Smooth muscle cell of the brain vasculature (primary cell): Measurements from ENCODE around the gene CHMP4B.

Experiments used
- DNase-seq: peaks from one replicate; pipeline ENCODE4 v3.0.0-alpha.2; 2012; ENCODE audit warnings: low read depth, low spot score

Gene CHMP4B

DNA sequence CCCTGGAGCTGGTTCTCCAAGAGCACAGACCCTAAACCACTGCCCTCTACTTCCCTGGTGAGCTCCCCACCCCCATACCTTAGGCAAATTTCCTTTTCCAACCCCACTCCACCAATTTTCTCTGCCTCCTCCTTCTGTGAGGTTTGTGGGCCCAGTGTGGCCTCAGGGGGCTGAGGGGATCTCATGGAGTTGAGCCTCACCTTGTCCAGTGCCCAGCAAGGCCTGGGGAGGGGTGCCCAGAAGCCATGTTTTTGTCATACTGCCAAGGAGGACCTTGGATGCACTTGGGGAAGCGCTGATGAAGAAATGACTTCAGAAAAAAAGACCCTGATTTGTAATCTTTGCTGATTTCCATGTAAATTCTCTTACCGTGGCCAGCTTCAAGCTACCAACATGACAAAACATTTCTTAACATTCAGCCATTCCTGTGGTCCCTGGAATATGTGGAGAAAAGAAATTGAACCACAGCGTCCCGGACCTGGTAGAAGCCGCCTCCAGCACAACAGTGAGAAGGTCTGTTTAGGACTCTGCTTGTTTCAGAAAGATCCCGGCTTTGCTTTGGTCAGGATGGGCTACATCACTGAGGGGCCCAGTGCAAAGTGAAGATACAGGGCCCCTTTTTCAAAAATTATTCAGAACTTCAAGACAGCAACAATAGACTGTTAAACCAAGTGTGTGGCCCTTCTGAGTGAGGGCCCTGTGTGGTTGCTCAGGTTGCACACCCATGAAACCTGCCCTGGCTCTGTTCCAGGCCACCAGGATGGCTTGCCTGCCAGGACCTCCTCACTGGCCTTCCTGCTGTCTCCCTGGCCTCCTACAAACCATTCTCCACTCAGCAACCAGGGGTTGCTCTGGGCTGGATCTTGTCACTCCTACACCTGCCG is 52.5 kb downstream of the CHMP4B start:
- no peak for DNase-seq

GRCh38 chr20:33864324-33864963 is 53.3 kb downstream of the CHMP4B start:
- DNase-seq, result no peak

GRCh38 chr20:33865761-33866370 is 54.7 kb downstream of the CHMP4B start:
- DNase-seq, result no peak

- DNase-seq, result no peak
Observed at GRCh38 chr20:33866398-33867100, 55.4 kb downstream of the CHMP4B start.

DNA sequence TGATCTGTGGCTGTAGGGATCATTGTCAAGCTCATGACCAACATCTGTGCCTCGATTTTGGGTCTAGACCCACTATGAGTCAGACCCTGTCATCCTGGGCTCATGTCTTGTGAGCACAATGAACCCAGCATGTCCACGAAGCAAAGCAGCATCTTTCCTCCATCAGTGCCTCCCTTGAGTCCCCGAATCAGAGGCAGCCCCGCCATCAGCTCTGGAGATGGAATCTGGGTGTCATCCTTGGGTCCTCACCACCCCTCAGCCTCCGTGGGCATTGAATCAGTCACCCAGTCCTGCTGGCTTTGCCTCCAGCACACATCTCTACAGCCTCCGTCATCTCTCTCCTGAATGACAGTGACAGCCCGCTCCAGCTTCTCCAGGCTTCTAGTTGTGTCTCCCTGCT is 56.9 kb downstream of the CHMP4B start:
- DNase-seq, result no peak

- no peak for DNase-seq
Observed at GRCh38 chr20:33868595-33868994, 57.4 kb downstream of the CHMP4B start.

GRCh38 chr20:33869283-33869682 is 58.1 kb downstream of the CHMP4B start:
- no peak for DNase-seq

- no peak for DNase-seq
Observed at GRCh38 chr20:33871362-33871761, 60.2 kb downstream of the CHMP4B start.

GRCh38 chr20:33874129-33874528 is 63.0 kb downstream of the CHMP4B start:
- DNase-seq, result no peak

GRCh38 chr20:33875055-33875454 is 63.9 kb downstream of the CHMP4B start:
- no peak for DNase-seq

- no peak for DNase-seq
Observed at GRCh38 chr20:33875534-33876026, 64.4 kb downstream of the CHMP4B start.

DNA sequence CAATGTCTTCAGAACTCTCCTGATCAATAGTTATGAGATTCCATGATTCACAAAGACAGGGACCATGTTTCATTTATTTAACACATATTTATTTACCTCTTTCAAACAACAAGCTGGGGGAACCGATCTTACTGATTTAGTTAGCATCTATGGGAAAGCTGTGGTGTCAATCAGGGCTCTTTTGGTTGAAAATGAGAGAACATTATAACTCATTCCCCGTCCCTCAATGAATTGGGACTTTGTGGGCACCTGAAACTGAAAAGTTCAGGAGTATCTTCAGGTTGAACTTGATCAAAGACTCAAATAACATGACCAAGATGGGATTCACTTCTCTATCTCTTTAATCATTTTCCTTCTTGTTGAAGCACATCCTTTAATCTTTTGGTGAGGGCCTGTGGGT is 67.4 kb downstream of the CHMP4B start:
- no peak for DNase-seq

GRCh38 chr20:33880396-33880795 is 69.2 kb downstream of the CHMP4B start:
- no peak for DNase-seq

GRCh38 chr20:33881989-33882388 is 70.8 kb downstream of the CHMP4B start:
- DNase-seq, result no peak

GRCh38 chr20:33882481-33882880 is 71.3 kb downstream of the CHMP4B start:
- no peak for DNase-seq

DNA sequence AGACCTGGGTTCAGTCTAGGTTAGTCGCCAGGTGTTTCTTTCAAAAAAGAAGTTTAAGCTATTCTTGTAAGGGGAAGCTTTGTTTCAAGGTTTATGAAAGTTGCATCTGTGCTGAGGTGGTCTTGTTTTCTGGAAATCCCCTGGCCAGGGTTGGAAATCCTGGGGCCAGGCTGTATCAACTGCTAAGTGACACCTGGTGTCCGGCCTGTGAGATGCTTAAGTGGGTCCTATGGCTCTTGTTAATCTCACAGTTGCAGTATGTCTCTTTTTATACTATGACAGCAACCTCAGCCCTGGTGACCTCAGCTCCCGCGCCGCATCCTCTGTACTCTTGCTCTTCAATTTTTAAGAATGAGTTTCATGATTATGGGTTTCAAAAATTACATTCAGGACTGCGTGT is 72.0 kb downstream of the CHMP4B start:
- DNase-seq, result no peak

- DNase-seq, result no peak
Observed at GRCh38 chr20:33884633-33885032, 73.5 kb downstream of the CHMP4B start.

DNA sequence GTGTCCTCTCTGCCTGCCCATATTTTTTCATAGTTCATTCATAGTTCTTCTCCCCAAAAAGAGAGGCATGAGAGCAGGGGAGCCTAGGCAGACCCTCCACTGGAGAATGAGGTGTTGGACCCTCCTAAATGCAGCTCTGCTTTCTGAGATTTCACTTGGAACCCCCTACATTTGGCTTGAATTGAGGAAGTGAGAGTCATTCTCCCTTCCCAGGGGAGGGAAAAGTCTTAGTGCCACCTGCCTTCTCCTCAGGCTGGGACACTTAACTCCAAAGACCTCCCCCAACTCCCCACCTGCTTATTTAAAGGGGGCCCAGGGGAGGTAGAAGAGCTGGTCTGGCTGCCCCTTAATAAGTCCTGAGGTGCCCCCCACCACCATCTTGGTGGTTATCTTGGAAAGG is 78.2 kb downstream of the CHMP4B start:
- no peak for DNase-seq

- no peak for DNase-seq
Observed at GRCh38 chr20:33890557-33890956, 79.4 kb downstream of the CHMP4B start.

GRCh38 chr20:33893314-33893713 is 82.2 kb downstream of the CHMP4B start:
- DNase-seq, result no peak

- no peak for DNase-seq
Observed at GRCh38 chr20:33894798-33895197, 83.7 kb downstream of the CHMP4B start.

GRCh38 chr20:33896509-33896908 is 85.4 kb downstream of the CHMP4B start:
- peak; percentile 20 for DNase-seq
